HG03039 (cell line): ENCODE measurements around the gene MYO15B.
A peak's percentile ranks its signal among the peaks of the same experiment; 100 is the strongest.

ENCODE experiments used
- ATAC-seq: cut with Tn5 transposase; IDR thresholded peaks from one replicate; pipeline ENCODE4 v1.9.1; 2021; ENCODE audit warnings: mild to moderate bottlenecking, moderate library complexity; ENCODE audit not compliant: unreplicated experiment

The MYO15B gene

GRCh38 chr17:75654176-75654575 lies 66.6 kb downstream of the MYO15B start:
- no peak for ATAC-seq

- no peak for ATAC-seq
These were observed 70.6 kb downstream of the MYO15B start for GRCh38 chr17:75658237-75658636.

GRCh38 chr17:75661531-75661930 lies 73.9 kb downstream of the MYO15B start:
- no peak for ATAC-seq

GRCh38 chr17:75662511-75662910 lies 74.9 kb downstream of the MYO15B start:
- ATAC-seq, result no peak

GRCh38 chr17:75664099-75664549 lies 76.5 kb downstream of the MYO15B start:
- ATAC-seq, result peak; percentile 50

- ATAC-seq, result no peak
These were observed 78.4 kb downstream of the MYO15B start for GRCh38 chr17:75665981-75666380.

- peak; percentile 76 for ATAC-seq
These were observed 79.6 kb downstream of the MYO15B start, which contains the start of the genes RECQL5 and SAP30BP for GRCh38 chr17:75666959-75667790. TSS of gene RECQL5 (minus strand) at chr17:75667154. CDS start at chr17:75666557, 597 bp downstream. TSS of gene SAP30BP (plus strand) at chr17:75667338. CDS start at chr17:75667373, 35 bp downstream.

GRCh38 chr17:75667825-75668224 lies 80.2 kb downstream of the MYO15B start:
- no peak for ATAC-seq

- no peak for ATAC-seq
These were observed 80.9 kb downstream of the MYO15B start for GRCh38 chr17:75668489-75668888.

GRCh38 chr17:75670868-75671267 lies 83.3 kb downstream of the MYO15B start:
- ATAC-seq, result no peak

- ATAC-seq, result no peak
These were observed 84.4 kb downstream of the MYO15B start for GRCh38 chr17:75672011-75672410.

GRCh38 chr17:75673487-75673886 lies 85.9 kb downstream of the MYO15B start:
- no peak for ATAC-seq
